NCI-H2196 (cell line): ENCODE results near the gene ADCY1.

Source experiments
- DNase-seq: peaks from one replicate; lab custom pipeline; 2025; ENCODE audit not compliant: unreplicated experiment; lab: John Stamatoyannopoulos, UW

The ADCY1 gene

GRCh38 chr7:45663167-45663921, 89.2 kb downstream of the ADCY1 start:
- DNase-seq: no peak

GRCh38 chr7:45663965-45664633, 89.9 kb downstream of the ADCY1 start:
- DNase-seq: no peak

DNA sequence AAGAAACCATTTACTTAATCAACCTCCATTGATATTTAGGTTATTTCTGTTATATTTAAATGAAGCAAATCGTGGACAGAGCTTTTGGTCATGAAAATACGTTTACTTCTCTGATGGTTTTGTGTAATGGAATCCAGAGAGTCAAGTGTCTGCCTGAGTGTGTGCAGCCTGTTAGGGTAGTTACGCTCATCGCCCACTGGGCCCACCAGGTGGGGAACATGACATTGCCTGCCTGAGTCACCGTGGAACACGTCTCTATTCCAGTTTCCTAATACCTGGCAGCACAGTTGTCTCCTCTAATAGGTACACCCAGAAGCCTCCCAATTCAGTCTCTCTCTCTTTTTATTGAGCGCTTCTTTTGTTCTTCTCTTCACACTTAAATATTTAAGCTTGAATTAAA, 91.0 kb downstream of the ADCY1 start:
- DNase-seq: no peak

GRCh38 chr7:45670227-45670626, 96.1 kb downstream of the ADCY1 start:
- no peak for DNase-seq

GRCh38 chr7:45670717-45671116, 96.5 kb downstream of the ADCY1 start:
- DNase-seq: no peak

- no peak for DNase-seq
Measured at GRCh38 chr7:45677311-45677900, 103.2 kb downstream of the ADCY1 start.

DNA sequence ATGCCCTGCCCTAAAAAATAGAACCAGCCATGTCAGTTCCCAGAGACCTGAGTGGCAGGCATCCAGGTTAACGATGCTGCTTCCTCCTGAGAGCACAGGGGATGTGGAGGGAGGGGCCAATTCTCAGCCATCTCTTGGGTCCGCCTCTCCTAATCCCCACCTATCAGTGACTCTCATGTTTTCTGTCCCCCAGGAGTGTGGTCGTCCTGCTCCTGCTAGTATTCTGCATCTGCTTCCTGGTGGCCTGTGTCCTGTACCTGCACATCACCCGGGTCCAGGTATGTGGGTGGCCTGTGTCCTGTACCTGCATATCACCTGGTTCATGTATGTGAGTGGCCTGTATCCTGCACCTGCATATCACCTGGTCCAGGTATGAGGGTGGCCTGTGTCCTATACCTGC, 105.3 kb downstream of the ADCY1 start:
- no peak for DNase-seq

DNA sequence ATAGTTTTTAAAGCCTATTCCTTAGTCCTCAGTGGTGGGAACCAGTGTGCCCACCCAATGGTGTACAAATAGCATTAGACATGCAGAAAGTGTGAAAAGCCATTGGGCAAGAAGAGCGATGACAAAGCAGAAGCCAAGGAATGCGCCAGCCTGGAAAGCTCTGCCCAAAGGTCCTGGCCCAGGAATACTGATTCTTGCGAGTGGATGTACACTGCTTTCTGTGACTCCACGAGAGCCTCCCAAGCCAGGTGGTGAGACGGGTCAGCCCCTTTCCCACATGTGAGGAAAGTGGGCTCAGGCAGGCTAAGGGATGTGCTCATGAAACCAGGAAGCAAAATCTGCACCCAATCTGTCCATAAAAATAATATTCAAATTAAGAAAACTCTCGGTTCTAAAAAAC, 106.6 kb downstream of the ADCY1 start:
- DNase-seq: no peak

DNA sequence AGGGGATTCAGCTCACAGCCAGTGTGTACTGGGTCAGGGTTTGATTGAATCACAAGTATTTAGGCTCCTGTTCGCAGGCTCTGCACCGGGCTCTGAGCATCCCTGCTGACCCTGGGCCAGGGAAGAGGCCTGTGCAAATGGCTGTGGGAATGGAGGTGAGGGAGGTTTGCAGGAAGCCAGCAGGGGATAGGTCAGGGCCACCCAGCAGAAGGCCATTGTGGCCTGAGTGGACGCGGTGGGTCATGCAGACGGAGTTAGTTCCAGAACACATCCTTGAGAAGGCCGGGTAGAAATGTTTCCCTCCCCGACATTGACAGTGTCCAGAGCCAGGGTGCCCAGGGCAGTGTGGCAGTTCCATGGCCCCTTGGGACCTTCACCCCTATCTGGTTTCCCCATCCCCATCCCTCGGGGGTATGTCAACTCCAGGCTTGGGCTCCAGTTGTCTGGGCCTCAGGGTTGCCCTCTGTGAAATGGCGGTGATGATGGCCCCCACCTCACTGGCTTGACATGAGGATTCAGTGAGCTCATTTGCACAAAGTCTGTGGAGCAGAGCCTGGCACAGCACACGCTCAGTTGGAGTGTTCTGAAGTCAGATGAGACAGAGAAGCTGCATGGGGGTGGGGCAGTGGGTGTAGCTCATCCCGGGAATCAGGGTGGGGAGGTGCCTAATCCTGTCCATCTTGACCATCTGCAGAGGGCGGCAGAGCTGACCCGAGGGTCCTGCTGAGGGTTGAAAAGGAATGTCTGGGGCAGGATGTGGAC, 107.6 kb downstream of the ADCY1 start:
- no peak for DNase-seq

- DNase-seq: no peak
Measured at GRCh38 chr7:45682358-45682735, 108.2 kb downstream of the ADCY1 start.

GRCh38 chr7:45682836-45683555, 108.8 kb downstream of the ADCY1 start:
- no peak for DNase-seq

DNA sequence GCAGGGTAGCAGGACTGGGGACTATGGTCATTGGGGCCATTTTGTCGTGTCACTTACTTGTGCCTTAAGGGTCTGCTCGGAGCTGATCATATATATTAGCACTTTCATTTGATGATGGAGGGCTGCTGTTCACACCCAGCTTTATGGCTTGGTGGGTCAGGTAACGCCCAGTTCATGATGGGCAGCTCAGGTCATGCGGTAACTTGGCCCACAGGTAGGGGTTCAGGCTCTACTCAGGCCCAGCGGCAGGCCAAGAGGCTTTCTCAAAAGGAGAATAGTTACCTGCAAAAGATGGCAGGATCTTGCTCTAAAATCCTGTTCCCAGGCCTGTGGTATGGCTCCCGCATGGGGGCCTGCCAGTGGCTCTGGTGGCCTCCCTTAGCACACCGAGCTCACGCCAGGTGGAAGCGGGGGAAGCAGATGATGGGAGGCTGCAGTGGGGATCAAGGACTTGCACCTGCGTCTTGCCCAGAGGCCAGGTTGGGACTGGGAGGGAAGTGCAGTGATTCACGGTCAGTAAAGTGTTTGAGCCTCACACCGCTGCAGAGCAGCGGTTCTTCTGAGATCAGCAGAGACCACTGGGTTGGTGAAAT, 109.5 kb downstream of the ADCY1 start:
- DNase-seq: no peak

GRCh38 chr7:45684910-45685618, 110.9 kb downstream of the ADCY1 start:
- no peak for DNase-seq

- DNase-seq: no peak
Measured at GRCh38 chr7:45685619-45686240, 111.6 kb downstream of the ADCY1 start.

- no peak for DNase-seq
Measured at GRCh38 chr7:45686441-45687184, 112.4 kb downstream of the ADCY1 start.

DNA sequence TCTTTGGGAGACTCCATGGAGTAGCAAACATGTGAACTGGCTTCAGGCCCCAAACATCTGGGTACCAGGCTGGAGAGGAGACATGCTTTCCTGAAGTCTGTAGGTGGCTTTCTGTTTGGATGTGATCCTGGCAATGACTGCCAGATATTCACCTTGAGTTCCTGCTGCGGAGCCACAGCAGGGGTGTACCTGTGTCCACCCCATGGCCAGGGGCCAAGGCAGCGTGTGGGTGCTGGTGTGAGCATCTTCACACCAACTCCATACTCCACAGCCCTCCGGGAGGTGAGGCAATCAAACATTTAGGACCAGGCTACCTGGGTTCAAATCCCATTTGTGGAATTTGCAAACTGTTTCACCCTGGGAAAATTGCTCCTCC, 113.0 kb downstream of the ADCY1 start:
- DNase-seq: no peak

DNA sequence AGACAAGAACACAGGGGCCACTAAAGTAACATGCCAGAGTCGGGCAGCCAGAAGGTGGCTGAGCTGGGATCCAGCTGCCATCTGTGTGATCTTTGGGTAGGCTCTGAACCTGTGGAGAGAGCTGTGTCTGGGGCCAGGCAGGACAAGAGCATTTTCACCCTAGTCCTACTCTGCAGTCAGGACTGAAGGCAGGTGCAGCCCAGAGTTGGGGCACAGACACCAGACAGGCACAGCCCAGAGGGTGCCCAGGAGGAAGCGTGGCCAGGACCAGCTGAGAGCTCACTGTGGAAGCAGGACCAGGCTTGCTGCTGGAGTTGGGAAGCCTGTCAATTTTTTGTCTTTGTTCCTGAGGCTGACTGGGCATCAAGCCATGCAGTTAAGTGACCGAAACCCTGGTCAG, 113.6 kb downstream of the ADCY1 start:
- no peak for DNase-seq

DNA sequence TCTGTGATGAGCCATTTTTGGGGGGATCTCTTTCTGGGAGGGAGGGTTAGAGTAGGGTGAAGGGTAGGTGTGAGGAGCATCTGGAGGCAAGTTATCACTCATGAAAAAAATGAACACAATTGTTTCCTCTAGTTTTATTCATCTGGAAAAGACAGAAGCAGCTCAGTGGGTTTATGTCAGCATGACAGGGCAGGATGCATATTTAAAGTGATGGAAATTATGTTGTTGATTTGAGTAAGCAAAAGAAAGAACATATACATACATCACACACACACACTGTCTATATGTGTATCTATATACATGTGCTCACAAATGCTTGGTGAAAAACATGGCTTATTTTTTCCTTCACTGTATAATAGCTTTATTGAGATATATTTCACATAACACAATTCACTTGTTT, 114.2 kb downstream of the ADCY1 start:
- DNase-seq: no peak
